ENCODE measurements around the gene NVL.

The NVL gene

DNA sequence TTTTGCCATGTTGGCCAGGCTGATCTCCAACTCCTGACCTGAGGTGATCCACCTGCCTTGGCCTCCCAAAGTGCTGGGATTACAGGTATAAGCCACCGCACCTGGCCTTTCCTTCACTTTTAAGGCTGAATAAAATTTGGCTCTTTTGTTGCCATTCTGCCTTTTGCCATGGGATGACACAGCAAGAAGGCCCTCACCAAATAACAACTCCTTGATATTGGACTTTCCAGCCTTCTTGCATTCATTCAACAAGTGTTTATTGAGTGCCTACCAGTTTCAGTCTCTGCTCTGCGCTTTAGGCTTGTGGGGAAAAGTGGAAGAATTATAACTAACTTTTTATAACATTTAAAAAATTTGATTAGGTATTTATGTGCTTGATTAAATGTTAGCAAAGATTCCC is 1.9 kb upstream of the NVL start:
- Histone ChIP-seq H3K4me3 (ENCODE audit: low read depth in 1 of 2, low read length in 1 of 2) (no peak overlapping the region), H3K36me3 (no peaks in the 10 kb centered on the region), H3K27me3 (no peaks in the 10 kb centered on the region), H3K27ac (no peak overlapping the region), H3K9me3 (no peaks in the 10 kb centered on the region), H3K4me1 (ENCODE audit: control insufficient read depth in 1 of 2, insufficient read depth in 1 of 2, low read depth in 1 of 2, low read length in 1 of 2) (peaks cover 27 to 28% of the 10 kb centered on the region in 2 experiments)
- TF ChIP-seq, protein P1, sequence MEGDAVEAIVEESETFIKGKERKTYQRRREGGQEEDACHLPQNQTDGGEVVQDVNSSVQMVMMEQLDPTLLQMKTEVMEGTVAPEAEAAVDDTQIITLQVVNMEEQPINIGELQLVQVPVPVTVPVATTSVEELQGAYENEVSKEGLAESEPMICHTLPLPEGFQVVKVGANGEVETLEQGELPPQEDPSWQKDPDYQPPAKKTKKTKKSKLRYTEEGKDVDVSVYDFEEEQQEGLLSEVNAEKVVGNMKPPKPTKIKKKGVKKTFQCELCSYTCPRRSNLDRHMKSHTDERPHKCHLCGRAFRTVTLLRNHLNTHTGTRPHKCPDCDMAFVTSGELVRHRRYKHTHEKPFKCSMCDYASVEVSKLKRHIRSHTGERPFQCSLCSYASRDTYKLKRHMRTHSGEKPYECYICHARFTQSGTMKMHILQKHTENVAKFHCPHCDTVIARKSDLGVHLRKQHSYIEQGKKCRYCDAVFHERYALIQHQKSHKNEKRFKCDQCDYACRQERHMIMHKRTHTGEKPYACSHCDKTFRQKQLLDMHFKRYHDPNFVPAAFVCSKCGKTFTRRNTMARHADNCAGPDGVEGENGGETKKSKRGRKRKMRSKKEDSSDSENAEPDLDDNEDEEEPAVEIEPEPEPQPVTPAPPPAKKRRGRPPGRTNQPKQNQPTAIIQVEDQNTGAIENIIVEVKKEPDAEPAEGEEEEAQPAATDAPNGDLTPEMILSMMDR (IDR thresholded peaks at IDR 0.05), result no peak

DNA sequence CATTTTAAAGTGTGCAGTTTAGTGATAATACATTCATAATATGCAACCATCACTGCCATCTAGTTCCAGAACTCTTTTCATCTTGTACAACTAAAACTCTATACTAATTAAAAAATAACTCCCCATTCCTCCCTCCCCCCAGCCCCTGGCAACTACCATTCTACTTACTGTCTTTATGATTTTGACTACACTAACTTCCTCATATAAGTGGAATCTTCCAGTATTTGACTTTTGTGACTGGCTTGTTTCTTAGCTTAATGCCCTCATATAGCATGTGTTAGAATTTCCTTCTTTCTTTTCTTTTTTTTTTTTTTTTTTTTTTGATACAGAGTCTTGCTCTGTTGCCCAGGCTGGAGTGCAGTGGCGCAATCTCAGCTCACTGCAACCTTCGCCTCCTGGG is 1.4 kb upstream of the NVL start:
- H3K27ac ChIP-seq, result no peak overlapping the region

DNA sequence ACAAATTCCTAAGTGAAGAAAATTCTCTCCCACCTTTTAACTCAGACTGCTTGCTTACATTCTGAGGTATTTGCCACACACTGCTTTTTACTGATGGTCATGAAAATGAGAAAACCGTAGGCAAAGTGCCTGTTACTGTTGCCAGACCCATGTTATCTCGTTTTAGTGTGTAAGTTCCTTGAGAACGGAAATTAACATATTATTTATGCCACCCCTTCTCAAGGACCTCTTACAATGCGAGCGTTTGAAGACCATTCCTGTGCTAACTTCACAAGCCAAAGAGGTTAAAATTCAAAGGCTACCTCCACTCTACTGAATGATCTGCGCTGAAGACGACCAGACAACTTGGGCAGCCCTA is 509 bp downstream of the NVL start:
- TF ChIP-seq, protein P1 (IDR thresholded peaks at IDR 0.05), result no peak

More for the DNA sequence above, 1.4 kb upstream of the NVL start:
- Histone ChIP-seq H3K9me3 (no peaks in the 10 kb centered on the region), H3K4me3 (ENCODE audit: low read depth in 1 of 2, low read length in 1 of 2) (no peak overlapping the region), H3K4me1 (ENCODE audit: control insufficient read depth in 1 of 2, insufficient read depth in 1 of 2, low read depth in 1 of 2, low read length in 1 of 2) (peaks cover 27 to 28% of the 10 kb centered on the region in 2 experiments), H3K36me3 (no peaks in the 10 kb centered on the region), H3K27me3 (no peaks in the 10 kb centered on the region)
- TF ChIP-seq, protein P1 (IDR thresholded peaks at IDR 0.05), result no peak

DNA sequence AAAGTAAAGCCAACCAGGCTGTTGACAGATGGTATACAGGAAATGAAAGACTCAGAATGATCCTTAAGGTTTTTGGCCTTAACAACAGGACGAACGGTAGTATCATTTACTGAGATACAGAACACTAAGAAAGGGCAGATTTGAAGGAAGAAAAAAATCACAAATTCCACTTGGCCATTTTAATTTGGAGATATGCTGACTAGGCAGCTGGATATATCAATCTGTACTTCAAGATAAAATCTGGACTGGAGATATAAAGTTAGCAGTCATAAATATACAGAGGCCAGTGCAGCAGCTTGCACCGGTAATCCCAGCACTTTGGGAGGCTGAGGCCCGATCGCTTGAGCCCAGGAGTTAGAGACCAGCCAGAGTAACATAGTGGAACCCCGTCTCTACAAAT is 1.3 kb downstream of the NVL start:
- no peaks in the 10 kb centered on the region for H3K27me3 ChIP-seq
- no peaks in the 10 kb centered on the region for H3K36me3 ChIP-seq
- TF ChIP-seq, protein P1 (IDR thresholded peaks at IDR 0.05), result no peak
- no peaks in the 10 kb centered on the region for H3K9me3 ChIP-seq
- peaks cover 27 to 28% of the 10 kb centered on the region in 2 experiments for H3K4me1 ChIP-seq (ENCODE audit: control insufficient read depth in 1 of 2, insufficient read depth in 1 of 2, low read depth in 1 of 2, low read length in 1 of 2)
- H3K27ac ChIP-seq, result no peak overlapping the region
- no peak overlapping the region for H3K4me3 ChIP-seq (ENCODE audit: low read depth in 1 of 2, low read length in 1 of 2)

More for the DNA sequence above, 509 bp downstream of the NVL start:
- H3K27ac ChIP-seq, result peak overlapping the region; percentile 90
- peak overlapping the region; percentile 81 to 94 for H3K4me3 ChIP-seq (ENCODE audit: low read depth in 1 of 2, low read length in 1 of 2)
- no peaks in the 10 kb centered on the region for H3K36me3 ChIP-seq
- no peaks in the 10 kb centered on the region for H3K27me3 ChIP-seq
- peaks cover 27 to 28% of the 10 kb centered on the region in 2 experiments for H3K4me1 ChIP-seq (ENCODE audit: control insufficient read depth in 1 of 2, insufficient read depth in 1 of 2, low read depth in 1 of 2, low read length in 1 of 2)
- H3K9me3 ChIP-seq, result no peaks in the 10 kb centered on the region

- TF ChIP-seq, protein P1 (IDR thresholded peaks at IDR 0.05), result no peak
- Histone ChIP-seq H3K27me3 (no peaks in the 10 kb centered on the region), H3K36me3 (no peaks in the 10 kb centered on the region), H3K4me3 (ENCODE audit: low read depth in 1 of 2, low read length in 1 of 2) (no peak overlapping the region), H3K27ac (no peak overlapping the region), H3K4me1 (ENCODE audit: control insufficient read depth in 1 of 2, insufficient read depth in 1 of 2, low read depth in 1 of 2, low read length in 1 of 2) (peaks cover 19 to 20% of the 10 kb centered on the region in 2 experiments), H3K9me3 (no peaks in the 10 kb centered on the region)
Measured at GRCh38 chr1:224325959-224326358, 4.0 kb downstream of the NVL start.

DNA sequence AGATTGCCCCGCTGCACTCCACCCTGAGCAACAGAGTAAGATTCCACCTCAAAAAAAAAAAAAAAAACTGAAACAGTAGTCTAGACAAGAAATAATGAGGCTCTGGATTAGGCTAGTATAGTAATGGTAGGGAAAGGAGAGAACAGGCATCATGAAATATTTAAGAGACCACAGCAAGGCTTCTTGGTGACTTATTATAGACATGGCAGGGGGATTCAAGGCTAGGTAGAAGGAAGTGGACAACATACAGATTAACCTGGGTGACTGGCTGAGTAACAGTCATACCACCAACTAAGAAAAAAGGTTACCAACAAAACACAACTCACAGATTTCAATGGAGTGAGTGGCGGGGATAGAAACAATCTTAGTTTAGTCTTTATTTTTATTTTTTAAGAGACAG is 8.3 kb downstream of the NVL start:
- Histone ChIP-seq H3K4me1 (ENCODE audit: control insufficient read depth in 1 of 2, insufficient read depth in 1 of 2, low read depth in 1 of 2, low read length in 1 of 2) (no peaks in the 10 kb centered on the region), H3K27ac (no peak overlapping the region), H3K36me3 (peaks cover 5% of the 10 kb centered on the region), H3K4me3 (ENCODE audit: low read depth in 1 of 2, low read length in 1 of 2) (no peak overlapping the region), H3K27me3 (no peaks in the 10 kb centered on the region), H3K9me3 (no peaks in the 10 kb centered on the region)
- TF ChIP-seq, protein P1 (IDR thresholded peaks at IDR 0.05), result no peak

Data from neutrophil (primary cell).